Activated CD8-positive, alpha-beta memory T cell treated with anti-CD3 and anti-CD28 coated beads, Interleukin-2, amount 10 ng/mL, durations not matched to agents 7 days and 5 days (primary cell): Measurements from ENCODE around the gene NUDT16L1. TPM values are rescaled to one million over a fixed set of nuclear protein-coding genes. Genes with fewer than 3 reads are reported as not detected.

Experiments used
- ATAC-seq: fragments of 150-1000 bp; cut with Tn5 transposase; one replicate; pipeline ENCODE4 v1.10.0; 2021; ENCODE audit warnings: moderate library complexity
- CTCF ChIA-PET: fragments of 350-600 bp; sonication (Branson Sonifier 250); formaldehyde crosslinking; loops from one replicate; lab custom pipeline; 2021; ENCODE audit warnings: antibody characterized with exemption; lab: Charles Lee
- DNase-seq: peaks from one replicate; pipeline ENCODE4 v3.0.0-alpha.2; 2020
- H3K27ac Mint-ChIP-seq: one replicate; pipeline ENCODE4 v1.8.0; 2021; ENCODE audit warnings: mild to moderate bottlenecking, mixed read lengths
- H3K27me3 Mint-ChIP-seq: one replicate; pipeline ENCODE4 v1.8.0; 2021; ENCODE audit warnings: mixed read lengths
- H3K36me3 Mint-ChIP-seq: one replicate; pipeline ENCODE4 v1.8.0; 2021; ENCODE audit warnings: mild to moderate bottlenecking, mixed read lengths
- H3K4me1 Mint-ChIP-seq: one replicate; pipeline ENCODE4 v1.8.0; 2021; ENCODE audit warnings: mixed read lengths
- H3K4me3 Mint-ChIP-seq: one replicate; pipeline ENCODE4 v1.8.0; 2021; ENCODE audit warnings: mild to moderate bottlenecking, moderate library complexity, mixed read lengths
- H3K9me3 Mint-ChIP-seq: one replicate; pipeline ENCODE4 v1.8.0; 2022; ENCODE audit warnings: low read depth, mixed read lengths
- total RNA-seq, 2 experiments: library from RNA; stranded (reverse); gene quantifications; one replicate each; pipeline ENCODE4 v1.2.3, GENCODE V29; 2021

NUDT16L1 gene
- total RNA-seq, 2 experiments from 2014 or later: 31.6 to 35.6 TPM

- ATAC-seq: no peak
- H3K27ac Mint-ChIP-seq: no peak overlapping the region
Observed at GRCh38 chr16:4668313-4668960, 24.9 kb upstream of the NUDT16L1 start.

GRCh38 chr16:4673387-4674046, 19.8 kb upstream of the NUDT16L1 start:
- Mint-ChIP-seq H3K4me3 (no peak overlapping the region), H3K27ac (no peak overlapping the region), H3K9me3 (no peaks in the 10 kb centered on the region), H3K4me1 (peaks cover 34% of the 10 kb centered on the region), H3K27me3 (no peaks in the 10 kb centered on the region), H3K36me3 (peaks cover 13% of the 10 kb centered on the region)
- DNase-seq: no peak
- ATAC-seq: no peak
- CTCF ChIA-PET: no interaction called here

More at GRCh38 chr16:4668313-4668960, 24.9 kb upstream of the NUDT16L1 start:
- CTCF ChIA-PET: interaction anchor here (0.8 kb wide), 1 partner anchor 14 kb away, joined by 3 read pairs; no protein-coding TSS in a partner anchor
- DNase-seq: no peak
- no peaks in the 10 kb centered on the region for H3K27me3 Mint-ChIP-seq
- H3K4me1 Mint-ChIP-seq: peaks cover 26% of the 10 kb centered on the region
- H3K9me3 Mint-ChIP-seq: no peaks in the 10 kb centered on the region
- no peak overlapping the region for H3K4me3 Mint-ChIP-seq
- H3K36me3 Mint-ChIP-seq: peaks cover 17% of the 10 kb centered on the region

GRCh38 chr16:4674926-4675530, 18.3 kb upstream of the NUDT16L1 start:
- no peaks in the 10 kb centered on the region for H3K9me3 Mint-ChIP-seq
- peaks cover 11% of the 10 kb centered on the region for H3K36me3 Mint-ChIP-seq
- peaks cover 34% of the 10 kb centered on the region for H3K4me1 Mint-ChIP-seq
- ATAC-seq (no peak), DNase-seq (no peak)
- H3K27ac Mint-ChIP-seq: peak overlapping the region; percentile 99
- CTCF ChIA-PET: interaction anchor here (1.1 to 1.7 kb wide), 2 partner anchors 11 to 72 kb away, joined by 3 to 5 read pairs; no protein-coding TSS in a partner anchor
- no peak overlapping the region for H3K4me3 Mint-ChIP-seq
- no peaks in the 10 kb centered on the region for H3K27me3 Mint-ChIP-seq

GRCh38 chr16:4675864-4676786, 17.2 kb upstream of the NUDT16L1 start:
- peak overlapping the region; percentile 99 for H3K27ac Mint-ChIP-seq
- peak overlapping the region; percentile 64 for H3K4me3 Mint-ChIP-seq
- DNase-seq: peak; percentile 92
- peak; percentile 84 for ATAC-seq
- H3K9me3 Mint-ChIP-seq: no peaks in the 10 kb centered on the region
- CTCF ChIA-PET: interaction anchor here (0.9 to 2.1 kb wide), 9 partner anchors 10 to 170 kb away, joined by 3 to 8 read pairs (median 5); partner anchors contain the start of genes MGRN1 and NUDT16L1
- peaks cover 34% of the 10 kb centered on the region for H3K4me1 Mint-ChIP-seq
- no peaks in the 10 kb centered on the region for H3K27me3 Mint-ChIP-seq
- peaks cover 12% of the 10 kb centered on the region for H3K36me3 Mint-ChIP-seq

- Mint-ChIP-seq H3K4me1 (peaks cover 34% of the 10 kb centered on the region), H3K9me3 (no peaks in the 10 kb centered on the region), H3K4me3 (peak overlapping the region; percentile 64), H3K36me3 (peaks cover 12% of the 10 kb centered on the region), H3K27ac (peak overlapping the region; percentile 99), H3K27me3 (no peaks in the 10 kb centered on the region)
- CTCF ChIA-PET: interaction anchor here (0.9 to 2.1 kb wide), 9 partner anchors 11 to 171 kb away, joined by 3 to 8 read pairs (median 5); partner anchors contain the start of genes MGRN1 and NUDT16L1
- peak; percentile 68 for DNase-seq
- ATAC-seq: peak; percentile 45
Observed at GRCh38 chr16:4676831-4677230, 16.5 kb upstream of the NUDT16L1 start.

GRCh38 chr16:4677390-4677789, 16.0 kb upstream of the NUDT16L1 start:
- Mint-ChIP-seq H3K36me3 (peaks cover 11% of the 10 kb centered on the region), H3K27me3 (no peaks in the 10 kb centered on the region), H3K4me1 (peaks cover 34% of the 10 kb centered on the region), H3K27ac (peak overlapping the region; percentile 99), H3K9me3 (no peaks in the 10 kb centered on the region), H3K4me3 (no peak overlapping the region)
- ATAC-seq (no peak), DNase-seq (no peak)
- CTCF ChIA-PET: interaction anchor here (0.9 to 2.1 kb wide), 7 partner anchors 11 to 172 kb away, joined by 3 to 8 read pairs (median 5); partner anchors contain the start of gene MGRN1

GRCh38 chr16:4677994-4678393, 15.4 kb upstream of the NUDT16L1 start:
- Mint-ChIP-seq H3K27ac (peak overlapping the region; percentile 67), H3K4me3 (no peak overlapping the region), H3K4me1 (peaks cover 35% of the 10 kb centered on the region), H3K27me3 (no peaks in the 10 kb centered on the region), H3K36me3 (peaks cover 11% of the 10 kb centered on the region), H3K9me3 (no peaks in the 10 kb centered on the region)
- DNase-seq: no peak
- ATAC-seq: no peak
- CTCF ChIA-PET: interaction anchor here (0.9 to 2.1 kb wide), 2 partner anchors 54 to 129 kb away, joined by 3 to 8 read pairs; partner anchors contain the start of gene MGRN1

- ATAC-seq: no peak
- Mint-ChIP-seq H3K27me3 (no peaks in the 10 kb centered on the region), H3K36me3 (peaks cover 8% of the 10 kb centered on the region), H3K9me3 (no peaks in the 10 kb centered on the region), H3K4me1 (peaks cover 34% of the 10 kb centered on the region), H3K4me3 (no peak overlapping the region), H3K27ac (peak overlapping the region; percentile 67)
- CTCF ChIA-PET: no interaction called here
- no peak for DNase-seq
Observed at GRCh38 chr16:4678596-4678995, 14.8 kb upstream of the NUDT16L1 start.

- DNase-seq (no peak), ATAC-seq (no peak)
- H3K36me3 Mint-ChIP-seq: peaks cover 7% of the 10 kb centered on the region
- peak overlapping the region; percentile 4 for H3K27ac Mint-ChIP-seq
- no peak overlapping the region for H3K4me3 Mint-ChIP-seq
- CTCF ChIA-PET: interaction anchor here (0.8 to 1.1 kb wide), 2 partner anchors 20 to 148 kb away, joined by 3 read pairs; no protein-coding TSS in a partner anchor
- peaks cover 33% of the 10 kb centered on the region for H3K4me1 Mint-ChIP-seq
- no peaks in the 10 kb centered on the region for H3K9me3 Mint-ChIP-seq
- no peaks in the 10 kb centered on the region for H3K27me3 Mint-ChIP-seq
Observed at GRCh38 chr16:4679156-4679849, 14.1 kb upstream of the NUDT16L1 start.

- peaks cover 33% of the 10 kb centered on the region for H3K4me1 Mint-ChIP-seq
- no peaks in the 10 kb centered on the region for H3K9me3 Mint-ChIP-seq
- H3K27ac Mint-ChIP-seq: peak overlapping the region; percentile 54
- CTCF ChIA-PET: interaction anchor here (0.8 to 1.1 kb wide), 2 partner anchors 19 to 147 kb away, joined by 3 read pairs; no protein-coding TSS in a partner anchor
- DNase-seq (no peak), ATAC-seq (no peak)
- H3K27me3 Mint-ChIP-seq: no peaks in the 10 kb centered on the region
- peaks cover 7% of the 10 kb centered on the region for H3K36me3 Mint-ChIP-seq
- no peak overlapping the region for H3K4me3 Mint-ChIP-seq
Observed at GRCh38 chr16:4679850-4680636, 13.3 kb upstream of the NUDT16L1 start.

GRCh38 chr16:4680673-4681470, 12.5 kb upstream of the NUDT16L1 start:
- Mint-ChIP-seq H3K27me3 (no peaks in the 10 kb centered on the region), H3K9me3 (no peaks in the 10 kb centered on the region), H3K4me3 (no peak overlapping the region), H3K27ac (no peak overlapping the region), H3K36me3 (peaks cover 7% of the 10 kb centered on the region), H3K4me1 (peaks cover 27% of the 10 kb centered on the region)
- ATAC-seq (no peak), DNase-seq (no peak)
- CTCF ChIA-PET: no interaction called here
